ENCODE results near the gene IL1RAPL1.

DNA sequence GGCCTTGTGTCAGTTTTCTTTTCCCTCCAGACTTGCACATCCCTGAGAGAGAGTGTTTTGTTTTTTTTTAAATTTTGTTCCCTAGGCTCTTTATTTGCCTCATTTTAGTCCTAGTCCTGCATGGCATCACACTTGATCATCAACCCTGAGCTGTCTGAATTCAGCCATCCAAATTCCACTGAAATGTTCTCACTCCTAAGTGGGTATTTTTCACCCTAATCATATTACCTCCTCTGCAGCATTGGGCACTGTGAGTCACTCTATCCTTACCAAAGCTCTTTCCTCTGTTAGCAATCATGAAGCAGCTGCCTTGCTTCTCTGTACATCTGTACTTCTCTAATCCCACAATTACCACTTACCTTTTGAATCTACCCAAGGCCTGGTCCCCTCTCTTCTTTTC lies 1271.5 kb downstream of the IL1RAPL1 start:
- TF ChIP-seq TAF1 (IDR thresholded peaks at IDR 0.05; ENCODE audit: borderline replicate concordance, insufficient read depth, low read length) (no peak), POLR2AphosphoS5 (IDR thresholded peaks at IDR 0.05; ENCODE audit: low read depth, low read length) (no peak)

Measured in PFSK-1 (cell line).